GM23248 (cell line): ENCODE data around the gene CLPSL2. TPM values are rescaled to one million over a fixed set of nuclear protein-coding genes. Genes with fewer than 3 reads are reported as not detected.
"Not testable (repeated sequence)": the region's sequence is repeated elsewhere in the genome, so short reads cannot be mapped to it uniquely, and the experiment has no call there.

ENCODE experiments used
- DNase-seq: peaks from one replicate; pipeline ENCODE4 v3.0.0-alpha.2; 2015
- H2AFZ ChIP-seq: fragments of 200-600 bp; sonication (generic); 2 replicates; pipeline ENCODE4 v1.6.1; 2016; ENCODE audit warnings: antibody characterized with exemption
- H3F3A ChIP-seq: fragments of 200-600 bp; sonication (generic); 2 replicates; pipeline ENCODE4 v1.6.1; 2016; ENCODE audit warnings: mild to moderate bottlenecking, antibody characterized with exemption, mixed run types; ENCODE audit not compliant: insufficient read depth
- H3K27ac ChIP-seq: fragments of 200-600 bp; sonication (generic); 2 replicates; pipeline ENCODE4 v1.5.1; 2016; ENCODE audit warnings: mild to moderate bottlenecking
- H3K27me3 ChIP-seq: fragments of 200-600 bp; sonication (generic); replicated peaks from 2 replicates; pipeline ENCODE4 v1.6.1; 2016; ENCODE audit warnings: mild to moderate bottlenecking; ENCODE audit not compliant: insufficient read depth
- H3K36me3 ChIP-seq: fragments of 200-600 bp; sonication (generic); 2 replicates; pipeline ENCODE4 v1.6.1; 2016; ENCODE audit warnings: low read depth, mild to moderate bottlenecking
- H3K4me1 ChIP-seq: fragments of 200-600 bp; sonication (generic); 2 replicates; pipeline ENCODE4 v1.6.1; 2016; ENCODE audit warnings: mild to moderate bottlenecking; ENCODE audit not compliant: insufficient read depth
- H3K4me2 ChIP-seq: fragments of 200-600 bp; sonication (generic); one replicate; pipeline ENCODE4 v1.6.1; 2016; ENCODE audit warnings: mild to moderate bottlenecking; ENCODE audit not compliant: unreplicated experiment
- H3K4me3 ChIP-seq: fragments of 200-600 bp; sonication (generic); 2 replicates; pipeline ENCODE4 v1.5.1; 2016; ENCODE audit warnings: mild to moderate bottlenecking
- H3K79me2 ChIP-seq: fragments of 200-600 bp; sonication (generic); 2 replicates; pipeline ENCODE4 v1.6.1; 2016; ENCODE audit warnings: mild to moderate bottlenecking; ENCODE audit not compliant: insufficient read depth
- H3K9ac ChIP-seq: fragments of 200-600 bp; sonication (generic); 2 replicates; pipeline ENCODE4 v1.6.1; 2016; ENCODE audit warnings: mild to moderate bottlenecking
- H3K9me2 ChIP-seq: fragments of 200-600 bp; sonication (generic); 2 replicates; pipeline ENCODE4 v1.6.1; 2016; ENCODE audit warnings: mixed run types, mild to moderate bottlenecking, moderate library complexity; ENCODE audit not compliant: insufficient read depth
- H3K9me3 ChIP-seq: fragments of 200-600 bp; sonication (generic); one replicate; pipeline ENCODE4 v1.6.1; 2017; ENCODE audit warnings: low read depth
- H4K20me1 ChIP-seq: fragments of 200-600 bp; sonication (generic); 2 replicates; pipeline ENCODE4 v1.6.0; 2016; ENCODE audit not compliant: insufficient read depth
- EZH2 ChIP-seq: fragments of 200-600 bp; sonication (generic); IDR thresholded peaks from 2 replicates; pipeline ENCODE4 v1.6.1; 2018; ENCODE audit warnings: antibody characterized with exemption, mild to moderate bottlenecking; ENCODE audit not compliant: insufficient read depth, poor library complexity, severe bottlenecking
- EZH2phosphoT487 ChIP-seq: fragments of 200-600 bp; sonication (generic); IDR thresholded peaks from 2 replicates; pipeline ENCODE4 v1.6.1; 2018; ENCODE audit warnings: antibody characterized with exemption, moderate library complexity, mild to moderate bottlenecking, low read depth; ENCODE audit not compliant: insufficient read depth
- WGBS, 2 experiments: methylation state at CpG; one replicate each; pipeline ENCODE4 v1.1.6; 2015 to 2017; ENCODE audit warnings: low lambda C conversion rate in 2 of 2, low coverage in 1 of 2; ENCODE audit errors: missing lambda C conversion rate in 2 of 2; 5-methylcytosine and 5-hydroxymethylcytosine counted together
- in situ Hi-C: fragments of 300-500 bp; cut with MboI; formaldehyde crosslinking; loops from 2 replicates; pipeline ENCODE4 v1.15.0; 2020
- polyA plus RNA-seq: library from polyadenylated mRNA; unstranded; fragments of >200 nt; fragmentation: Nextera tagmentation; extraction: Ambion mirVana; gene quantifications from 2 replicates; pipeline ENCODE4 v1.2.1, GENCODE V29; 2016
- total RNA-seq: library from RNA; depleted of rRNA; stranded (reverse); fragments of >200 nt; shearing (Covaris generic); gene quantifications from 2 replicates; pipeline ENCODE4 v1.2.3, GENCODE V29; 2014

Gene CLPSL2
- total and polyA plus RNA-seq, 2 experiments from 2014 or later: not detected

DNA sequence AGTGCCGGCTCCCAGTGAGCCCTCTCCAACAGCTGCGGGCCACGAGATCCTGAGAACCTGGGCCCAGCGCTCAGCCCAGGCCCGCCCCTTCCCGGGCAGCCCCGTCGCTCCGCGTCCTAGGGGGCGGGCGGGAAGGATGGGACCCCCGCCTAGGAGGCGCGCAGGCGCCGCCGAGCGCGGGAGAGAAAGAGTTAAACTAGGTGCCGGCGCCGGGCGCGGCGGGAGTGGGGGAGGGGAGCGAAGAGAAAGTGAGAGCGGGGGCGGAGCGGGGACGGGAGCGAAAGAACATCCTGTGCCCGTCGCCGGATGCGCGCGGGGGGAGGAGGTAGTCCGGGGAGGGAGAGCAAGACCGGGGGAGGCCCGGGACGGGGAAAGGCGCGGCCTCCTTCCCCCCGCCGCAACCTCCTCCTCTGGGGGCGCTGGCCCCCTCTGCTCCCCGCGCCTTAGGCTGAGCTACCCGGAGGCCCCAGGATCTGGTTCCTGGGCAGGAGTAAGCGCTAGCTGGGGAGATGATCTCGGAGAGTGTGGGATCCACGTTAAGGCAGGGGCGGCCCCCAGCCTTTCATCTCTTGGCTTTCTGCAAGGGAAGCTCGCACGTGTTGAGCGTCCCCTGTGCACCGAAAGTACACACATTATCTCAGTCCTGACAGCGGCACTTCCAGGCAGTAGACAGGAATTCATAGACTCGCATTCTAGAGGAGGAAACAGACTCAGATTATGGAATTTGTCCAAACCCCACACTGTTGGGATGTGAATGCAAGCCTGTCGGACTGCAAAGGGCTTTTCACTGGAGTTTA lies 44.5 kb upstream of the CLPSL2 start:
- in situ Hi-C loops: loop anchor here (25.0 kb wide), 1 partner anchor 420 kb away; no protein-coding TSS in a partner anchor
- Histone ChIP-seq H3K79me2 (no peaks in the 10 kb centered on the region), H3K4me2 (peak overlapping the region; percentile 91), H3K36me3 (no peaks in the 10 kb centered on the region), H3K4me3 (peak overlapping the region; percentile 75), H3K9me2 (no peaks in the 10 kb centered on the region), H4K20me1 (no peaks in the 10 kb centered on the region), H2AFZ (peak overlapping the region; percentile 83), H3F3A (0 out of 2 replicates have a peak, but pooled peaks cover 11% of the 10 kb centered on the region), H3K27ac (peak overlapping the region; percentile 67), H3K9ac (peak overlapping the region; percentile 84), H3K9me3 (no peaks in the 10 kb centered on the region), H3K27me3 (no peaks in the 10 kb centered on the region), H3K4me1 (peaks cover 17% of the 10 kb centered on the region; the same call in 1 of the 2 replicates)
- no peak for TF ChIP-seq EZH2
- TF ChIP-seq EZH2phosphoT487: no peak
- DNase-seq: peak; percentile 86
- WGBS, 2 experiments: 1 to 3% methylated on average over 30 to 58 of the region's 61 CpGs

DNA sequence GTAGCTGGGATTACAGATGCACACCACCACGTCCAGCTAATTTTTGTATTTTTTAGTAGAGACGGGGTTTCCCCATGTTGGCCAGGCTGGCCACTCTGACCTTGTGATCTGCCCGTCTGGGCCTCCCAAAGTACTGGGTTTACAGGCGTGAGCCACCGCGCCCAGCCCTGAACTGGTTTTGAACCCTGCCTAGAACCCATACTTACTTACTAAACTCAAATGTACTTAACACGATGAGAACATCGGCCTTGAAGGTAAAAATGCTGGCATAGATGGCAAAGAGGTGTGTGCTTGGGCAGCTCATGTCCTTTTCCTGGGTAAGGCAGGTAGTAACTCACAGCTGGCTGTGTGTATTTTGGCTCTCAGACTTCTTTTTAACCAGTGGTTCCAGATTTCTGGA lies 42.8 kb upstream of the CLPSL2 start:
- Histone ChIP-seq H3K36me3 (no peaks in the 10 kb centered on the region), H3K4me1 (peaks cover 11% of the 10 kb centered on the region; the same call in 1 of the 2 replicates), H3K9ac (no peak overlapping the region), H3K9me2 (no peaks in the 10 kb centered on the region), H3K4me2 (no peak overlapping the region), H3K4me3 (no peak overlapping the region), H3K27ac (no peak overlapping the region), H4K20me1 (no peaks in the 10 kb centered on the region), H3F3A (0 out of 2 replicates have a peak, but pooled peaks cover 11% of the 10 kb centered on the region), H3K27me3 (no peaks in the 10 kb centered on the region), H2AFZ (no peak overlapping the region), H3K9me3 (no peaks in the 10 kb centered on the region), H3K79me2 (no peaks in the 10 kb centered on the region)
- no peak for DNase-seq
- WGBS, 2 experiments: 85 to 88% methylated on average over 8 of the region's 8 CpGs
- no peak for TF ChIP-seq EZH2
- no peak for TF ChIP-seq EZH2phosphoT487
- in situ Hi-C loops: loop anchor here (25.0 kb wide), 1 partner anchor 421 kb away; no protein-coding TSS in a partner anchor

- not testable (repeated sequence) for H3K4me3 ChIP-seq, H2AFZ ChIP-seq, H3K36me3 ChIP-seq, H3K9me3 ChIP-seq, H3K9me2 ChIP-seq, H3K4me2 ChIP-seq, H3K9ac ChIP-seq, DNase-seq, H3K79me2 ChIP-seq, H3K27ac ChIP-seq, H3K27me3 ChIP-seq, H3F3A ChIP-seq, H4K20me1 ChIP-seq
- 95 to 96% methylated on average over 12 of the region's 12 CpGs for WGBS, 2 experiments
- H3K4me1 ChIP-seq: peaks cover 11% of the 10 kb centered on the region; the same call in 1 of the 2 replicates
- in situ Hi-C loops: loop anchor here (25.0 kb wide), 1 partner anchor 422 kb away; no protein-coding TSS in a partner anchor
Measured at GRCh38 chr6:35734319-35734718, 42.1 kb upstream of the CLPSL2 start.

DNA sequence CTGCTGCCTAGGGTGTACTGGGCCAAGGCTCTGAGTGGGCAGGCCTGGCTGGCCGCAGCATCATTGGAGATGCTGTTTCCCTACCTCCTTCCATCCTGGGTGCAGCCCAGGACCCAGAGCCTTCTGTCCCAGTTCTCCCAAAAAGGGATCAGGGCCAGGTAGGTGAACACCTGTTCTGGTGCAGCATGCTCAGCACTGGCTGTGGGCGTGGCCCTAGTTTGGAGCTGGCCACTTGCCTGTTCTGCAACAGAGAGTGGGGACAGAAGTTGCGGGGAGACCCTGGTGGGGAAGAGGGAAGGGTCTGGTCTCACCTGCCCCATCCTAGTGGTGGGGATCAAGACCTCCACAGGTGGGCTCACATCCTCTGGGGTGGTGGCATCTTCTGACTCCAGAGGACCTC lies 40.9 kb upstream of the CLPSL2 start:
- no peak overlapping the region for H3K4me2 ChIP-seq
- no peak for TF ChIP-seq EZH2
- no peak for TF ChIP-seq EZH2phosphoT487
- H3K27ac ChIP-seq: no peak overlapping the region
- no peaks in the 10 kb centered on the region for H3K27me3 ChIP-seq
- no peaks in the 10 kb centered on the region for H3K9me2 ChIP-seq
- WGBS, 2 experiments: 86 to 89% methylated on average over 3 of the region's 3 CpGs
- no peak overlapping the region for H2AFZ ChIP-seq
- no peak overlapping the region for H3K9ac ChIP-seq
- 0 out of 2 replicates have a peak, but pooled peaks cover 6% of the 10 kb centered on the region for H3F3A ChIP-seq
- no peak overlapping the region for H3K4me3 ChIP-seq
- no peaks in the 10 kb centered on the region for H4K20me1 ChIP-seq
- no peaks in the 10 kb centered on the region for H3K36me3 ChIP-seq
- no peak for DNase-seq
- peaks cover 11% of the 10 kb centered on the region; the same call in 1 of the 2 replicates for H3K4me1 ChIP-seq
- in situ Hi-C loops: loop anchor here (5.0 to 25.0 kb wide), 2 partner anchors 153 to 423 kb away; no protein-coding TSS in a partner anchor
- H3K9me3 ChIP-seq: no peaks in the 10 kb centered on the region
- no peaks in the 10 kb centered on the region for H3K79me2 ChIP-seq
